IPS-NIHi11 (cell line): ENCODE measurements around the gene YPEL4.

ENCODE experiments used
- DNase-seq: peaks from one replicate; pipeline ENCODE4 v3.0.0; 2012; ENCODE audit warnings: mixed read lengths, low spot score

The YPEL4 gene

DNA sequence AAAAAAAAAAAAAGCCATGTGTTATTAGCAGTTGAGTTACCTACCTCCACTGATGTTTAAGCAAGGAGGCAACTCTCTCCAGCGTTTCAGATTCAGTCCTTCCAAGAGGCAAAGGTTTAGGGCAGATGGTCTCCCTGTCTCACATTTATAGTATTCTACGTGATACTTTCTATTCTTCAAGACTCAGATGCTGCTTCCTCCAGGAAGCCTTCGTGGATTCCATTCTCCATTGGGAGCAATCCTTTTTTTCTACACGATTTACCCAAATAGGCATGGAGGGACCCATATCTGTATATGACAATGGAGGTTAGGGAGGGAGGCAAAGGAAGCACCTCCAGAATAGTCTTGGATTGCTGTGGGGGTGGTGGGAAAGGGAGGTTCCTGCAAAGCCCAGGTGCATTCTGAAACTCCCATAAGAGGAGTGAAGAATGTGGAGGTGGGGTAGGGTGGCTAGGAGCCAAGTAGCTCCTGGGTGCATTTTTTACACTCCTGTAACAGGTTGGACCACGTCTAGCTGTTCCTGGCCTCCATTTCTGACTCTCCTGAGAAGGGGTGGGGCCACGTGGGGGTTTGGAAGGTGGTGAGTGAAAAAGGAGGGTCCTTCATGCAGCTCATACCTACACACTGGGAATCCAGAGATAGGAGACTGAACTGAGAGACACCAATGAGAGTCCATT is 16.2 kb downstream of the YPEL4 start:
- no peak for DNase-seq

DNA sequence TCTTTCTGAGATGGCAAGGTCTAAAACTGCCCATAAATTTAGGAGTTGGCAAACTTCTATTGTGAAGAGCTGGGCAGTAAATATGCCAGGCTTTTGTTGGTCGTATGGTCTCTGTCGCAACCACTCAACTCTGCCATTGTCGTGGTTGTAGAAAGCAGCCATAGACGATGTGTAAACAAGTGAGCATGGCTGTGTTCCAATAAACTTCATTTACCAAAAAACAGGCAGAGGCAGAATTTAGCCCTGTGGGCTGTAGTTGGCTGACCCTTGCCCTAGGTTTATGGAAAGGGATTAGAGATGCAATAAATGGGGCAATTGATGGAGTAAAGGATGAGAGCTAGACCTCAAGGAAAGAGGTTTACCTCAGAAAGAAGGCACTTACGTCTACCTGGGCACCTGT is 17.6 kb downstream of the YPEL4 start:
- no peak for DNase-seq

DNA sequence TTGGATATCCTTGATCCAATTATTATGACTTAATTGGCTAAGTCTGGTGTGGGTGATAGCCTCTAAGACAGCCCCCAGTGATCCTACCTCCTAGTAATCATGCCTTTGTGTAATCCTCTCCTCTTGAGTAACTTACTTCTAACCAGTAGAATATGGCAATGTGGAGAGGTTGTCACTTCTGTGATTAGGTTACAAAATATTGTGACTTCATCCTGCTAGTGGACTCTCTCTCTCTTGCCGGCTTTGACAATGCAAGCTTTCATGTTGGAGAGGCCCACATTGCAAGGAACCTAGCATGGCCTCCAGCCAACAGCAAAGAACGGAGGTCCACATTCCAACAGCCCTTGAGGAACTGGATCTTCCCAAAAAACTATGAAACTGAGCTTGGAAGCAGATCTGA is 19.5 kb downstream of the YPEL4 start:
- DNase-seq = no peak

DNA sequence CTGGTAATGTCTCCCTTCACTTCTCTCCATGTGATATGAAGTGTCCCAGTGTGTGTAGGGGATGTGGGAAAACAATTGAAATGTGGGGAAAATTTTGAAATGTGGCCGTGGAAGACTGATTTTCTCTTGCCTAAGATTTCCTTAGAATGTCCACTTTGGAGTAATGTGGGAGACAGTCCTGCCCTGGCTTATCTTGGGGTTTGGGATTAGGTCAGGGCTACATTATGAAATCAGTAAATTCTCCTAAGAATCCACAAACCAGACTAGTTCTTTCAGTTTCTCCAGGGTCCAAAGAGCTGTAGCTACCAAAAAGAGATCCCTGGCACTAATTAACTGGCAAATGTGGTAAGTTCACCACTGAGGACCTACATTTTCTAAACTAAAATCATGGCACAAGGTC is 22.8 kb downstream of the YPEL4 start:
- DNase-seq = no peak

DNA sequence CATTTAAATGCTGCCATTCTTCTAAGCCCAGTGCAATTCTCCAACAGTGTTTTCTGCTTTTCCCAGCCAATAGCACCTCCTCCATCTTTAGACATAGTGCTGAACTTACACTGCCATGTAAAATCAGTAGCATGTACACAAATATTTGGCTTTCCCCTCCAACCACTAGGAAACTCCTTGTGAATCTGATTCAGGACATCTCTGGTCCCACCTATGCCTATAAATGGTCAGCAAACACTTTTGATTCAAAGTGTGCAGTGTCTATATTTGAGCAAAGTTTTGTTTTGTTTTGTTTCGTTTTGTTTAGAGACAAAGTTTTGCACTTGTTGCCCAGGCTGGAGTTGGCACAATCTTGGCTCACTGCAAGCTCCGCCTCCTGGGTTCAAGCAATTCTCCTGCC is 24.8 kb downstream of the YPEL4 start:
- no peak for DNase-seq

DNA sequence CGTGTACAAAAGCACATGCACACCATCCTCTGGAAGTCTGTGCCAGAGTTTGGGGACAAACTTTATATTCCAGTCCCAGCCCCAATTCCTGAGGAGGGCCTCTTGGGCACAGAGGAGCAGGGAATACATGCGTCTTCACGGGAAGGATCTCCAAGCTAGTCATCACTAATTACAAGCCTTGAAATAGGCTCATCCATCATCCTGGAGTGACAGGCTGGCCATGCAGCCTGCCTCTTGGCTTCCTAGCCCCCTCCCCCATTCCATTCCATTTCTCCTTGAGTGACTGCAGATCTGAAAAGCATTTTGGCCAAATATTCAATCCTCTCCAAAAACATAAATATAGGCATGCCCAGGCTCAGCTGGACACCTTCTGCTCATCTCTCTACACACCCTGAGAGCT is 27.4 kb downstream of the YPEL4 start:
- no peak for DNase-seq

DNA sequence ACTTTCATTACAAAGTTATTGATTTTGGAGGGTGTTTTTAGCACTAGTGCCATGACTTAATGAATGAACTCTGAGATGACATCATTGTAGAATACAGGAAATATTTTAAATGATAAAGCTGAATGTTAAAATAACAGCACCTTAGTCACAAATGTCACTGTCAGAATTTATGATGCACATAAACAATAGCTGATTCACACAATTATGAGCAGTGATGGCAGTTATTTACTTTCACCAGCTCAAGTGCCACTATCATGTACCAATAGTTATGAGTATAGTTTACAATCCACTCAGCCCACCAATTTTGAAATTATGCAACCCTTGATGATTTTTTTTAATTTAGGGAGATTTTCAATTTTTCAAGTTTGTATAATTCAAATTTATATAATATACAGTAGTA is 29.2 kb downstream of the YPEL4 start:
- DNase-seq = no peak

DNA sequence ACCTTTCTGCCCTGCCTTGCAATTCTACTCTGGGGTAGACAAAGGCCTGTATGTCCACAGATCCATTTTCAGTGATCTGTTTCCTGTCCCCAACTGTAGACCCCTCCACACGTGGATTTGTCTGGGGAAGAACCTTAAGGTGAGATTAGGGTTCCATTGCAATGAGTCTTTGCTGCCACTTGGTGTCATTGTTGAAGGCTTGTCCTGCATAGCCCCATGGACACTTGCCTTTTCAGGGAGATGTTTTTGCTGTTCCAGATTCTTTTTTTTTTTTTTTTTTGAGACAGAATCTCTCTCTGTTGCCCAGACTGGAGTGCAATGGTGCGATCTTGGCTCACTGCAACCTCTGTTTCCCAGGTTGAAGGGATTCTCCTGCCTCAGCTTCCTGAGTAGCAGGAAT is 30.4 kb downstream of the YPEL4 start:
- no peak for DNase-seq

DNA sequence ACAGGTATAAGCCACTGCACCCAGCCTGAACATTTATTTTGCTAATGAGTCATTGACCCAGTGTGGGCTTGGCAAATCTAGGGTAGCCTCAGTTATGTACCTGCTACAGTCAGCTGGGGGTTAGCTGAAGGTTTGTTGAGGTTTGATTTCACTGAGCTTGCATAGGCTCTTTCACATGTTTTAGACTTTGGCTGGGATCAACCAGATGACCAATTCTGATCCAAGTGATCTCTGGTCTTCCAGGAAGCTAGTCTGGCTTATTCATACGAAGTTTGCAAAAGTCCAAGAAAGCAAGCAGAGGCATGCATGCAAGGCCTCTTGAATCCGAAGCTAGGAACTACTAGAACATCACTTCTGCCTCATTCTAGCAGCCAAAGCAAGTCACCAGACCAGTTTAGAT is 31.3 kb downstream of the YPEL4 start:
- DNase-seq = no peak

DNA sequence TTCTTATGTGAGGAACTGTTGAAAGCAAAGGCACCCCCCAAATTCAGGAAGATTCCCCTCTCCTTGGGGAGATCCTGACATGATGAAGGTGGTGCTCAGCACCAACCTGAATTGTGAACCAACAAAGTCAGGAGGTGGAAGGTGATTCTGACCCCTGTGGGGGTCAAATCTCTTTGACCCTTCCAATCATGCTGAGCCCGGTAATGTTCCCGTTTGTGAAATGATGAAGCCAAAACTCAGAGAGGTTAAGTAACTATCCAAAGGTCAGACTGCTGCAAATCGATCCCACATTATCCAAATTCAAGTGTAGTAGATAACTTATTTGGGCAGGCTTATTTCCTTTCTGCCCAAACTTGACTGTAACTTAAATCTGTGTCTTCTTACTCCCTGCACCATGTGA is 33.1 kb downstream of the YPEL4 start:
- no peak for DNase-seq

DNA sequence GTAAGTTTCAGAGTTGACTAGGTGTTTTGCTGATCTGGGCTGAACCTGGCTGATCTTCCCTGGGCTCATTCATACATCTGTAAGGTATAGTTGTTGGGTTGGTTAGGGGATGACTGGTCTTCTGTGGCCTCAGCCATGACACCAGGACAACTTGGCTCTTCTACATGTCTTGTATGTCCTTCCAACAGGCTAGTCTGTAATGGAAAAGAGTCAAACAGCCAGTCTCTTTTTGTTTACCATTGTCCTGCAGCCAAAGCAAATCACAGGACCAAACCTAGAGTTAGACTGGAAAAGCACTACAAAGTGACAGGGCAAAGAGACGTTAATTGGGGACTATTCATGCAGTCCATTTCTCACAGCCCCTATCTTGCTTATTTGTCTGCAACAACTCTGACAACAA is 34.4 kb downstream of the YPEL4 start:
- DNase-seq = no peak

DNA sequence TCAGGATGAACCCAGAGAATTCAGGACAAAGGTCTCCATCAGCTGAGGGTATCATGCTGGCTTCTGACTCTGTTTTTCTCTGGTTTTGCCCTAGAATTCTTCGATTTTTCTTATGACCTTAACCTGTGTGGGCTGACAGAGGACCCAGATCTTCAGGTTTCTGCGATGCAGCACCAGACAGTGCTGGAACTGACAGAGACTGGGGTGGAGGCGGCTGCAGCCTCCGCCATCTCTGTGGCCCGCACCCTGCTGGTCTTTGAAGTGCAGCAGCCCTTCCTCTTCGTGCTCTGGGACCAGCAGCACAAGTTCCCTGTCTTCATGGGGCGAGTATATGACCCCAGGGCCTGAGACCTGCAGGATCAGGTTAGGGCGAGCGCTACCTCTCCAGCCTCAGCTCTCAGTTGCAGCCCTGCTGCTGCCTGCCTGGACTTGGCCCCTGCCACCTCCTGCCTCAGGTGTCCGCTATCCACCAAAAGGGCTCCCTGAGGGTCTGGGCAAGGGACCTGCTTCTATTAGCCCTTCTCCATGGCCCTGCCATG is 35.4 kb downstream of the YPEL4 start:
- DNase-seq = no peak

DNA sequence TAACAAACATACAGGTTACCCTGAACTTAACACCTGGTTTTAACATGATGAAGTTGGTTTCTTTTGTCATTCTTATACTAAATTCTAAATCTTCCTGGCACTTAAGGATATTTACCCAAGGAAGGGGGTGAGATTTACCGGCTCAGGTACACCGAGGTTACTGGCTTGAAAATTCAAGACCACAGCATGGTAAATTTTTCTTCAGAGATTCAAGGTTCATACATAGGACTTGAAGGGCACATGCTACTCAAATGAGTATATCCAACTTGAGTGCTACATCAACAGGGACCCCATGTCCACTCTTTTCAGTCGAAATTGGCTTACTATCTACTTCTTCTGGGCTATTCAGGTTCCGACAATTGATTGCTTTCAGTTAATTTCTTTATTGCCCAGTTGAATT is 39.5 kb downstream of the YPEL4 start:
- DNase-seq = no peak

DNA sequence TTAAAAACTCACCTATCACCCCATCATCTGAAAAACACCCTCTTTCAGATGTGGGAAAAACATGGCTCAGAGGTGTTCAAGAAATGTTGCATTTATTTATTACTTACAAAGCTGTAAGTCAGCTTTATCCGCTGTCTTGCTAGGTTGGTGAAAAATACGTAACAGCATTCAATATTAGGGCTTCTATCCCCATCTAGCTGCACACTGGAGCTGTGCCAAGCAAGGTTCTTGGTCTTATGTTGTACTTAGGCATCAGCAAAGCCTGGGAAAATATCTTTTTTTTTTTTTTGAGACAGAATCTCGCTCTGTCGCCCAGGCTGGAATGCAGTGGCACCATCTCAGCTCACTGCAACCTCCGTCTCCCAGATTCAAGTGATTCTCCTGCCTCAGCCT is 44.7 kb downstream of the YPEL4 start:
- no peak for DNase-seq

DNA sequence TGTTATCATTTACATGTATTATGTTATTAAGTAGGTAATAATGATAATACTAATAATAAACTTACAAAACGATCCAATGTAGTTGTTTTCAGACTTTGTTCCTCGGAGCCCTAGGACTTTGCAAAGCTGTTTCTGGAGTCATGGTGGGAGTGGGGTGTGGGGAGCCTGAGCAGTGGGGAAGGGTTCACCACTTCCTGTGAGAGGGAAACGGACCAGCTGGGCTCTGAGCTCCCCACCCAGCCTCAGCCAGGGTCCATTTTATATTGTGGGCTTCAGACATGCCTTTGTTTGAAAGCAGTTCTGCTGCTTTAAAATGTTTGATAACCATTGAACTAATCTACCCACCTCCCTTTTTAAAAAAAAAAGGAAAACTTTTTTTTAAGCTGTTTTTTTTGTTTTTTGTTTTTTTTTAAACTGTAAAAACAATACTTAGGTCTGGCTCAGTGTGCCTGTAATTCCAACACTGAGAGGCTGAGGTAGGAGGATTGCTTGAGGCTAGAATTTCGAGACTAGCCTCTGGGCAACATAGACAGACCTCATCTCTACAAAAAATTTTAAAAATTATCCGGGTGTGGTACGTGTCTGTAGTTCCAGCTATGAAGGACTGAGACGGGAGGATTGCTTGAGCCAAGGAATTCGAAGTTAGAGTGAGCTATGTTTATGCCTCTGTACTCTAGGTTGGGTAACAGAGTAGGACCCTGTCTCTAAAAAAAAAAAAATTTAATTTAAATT is 45.2 kb downstream of the YPEL4 start:
- peak; percentile 40 for DNase-seq

DNA sequence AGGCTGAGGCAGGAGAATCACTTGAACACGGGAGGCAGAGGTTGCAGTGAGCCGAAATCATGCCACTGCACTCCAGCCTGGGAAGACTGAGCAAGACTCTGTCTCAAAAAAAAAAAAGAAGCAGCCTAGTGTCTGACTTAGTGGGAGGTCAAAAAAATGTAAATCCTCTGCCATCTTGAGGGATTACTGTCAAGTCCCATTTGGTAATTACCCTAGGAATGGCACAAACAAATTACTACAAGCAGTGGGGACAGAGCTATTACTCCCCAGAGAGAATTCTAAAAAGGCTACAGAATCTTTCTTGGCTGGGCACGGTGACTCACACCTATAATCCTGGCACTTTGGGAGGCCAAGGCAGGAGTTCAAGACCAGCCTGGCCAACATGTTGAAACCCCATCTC is 48.4 kb downstream of the YPEL4 start:
- DNase-seq = no peak

DNA sequence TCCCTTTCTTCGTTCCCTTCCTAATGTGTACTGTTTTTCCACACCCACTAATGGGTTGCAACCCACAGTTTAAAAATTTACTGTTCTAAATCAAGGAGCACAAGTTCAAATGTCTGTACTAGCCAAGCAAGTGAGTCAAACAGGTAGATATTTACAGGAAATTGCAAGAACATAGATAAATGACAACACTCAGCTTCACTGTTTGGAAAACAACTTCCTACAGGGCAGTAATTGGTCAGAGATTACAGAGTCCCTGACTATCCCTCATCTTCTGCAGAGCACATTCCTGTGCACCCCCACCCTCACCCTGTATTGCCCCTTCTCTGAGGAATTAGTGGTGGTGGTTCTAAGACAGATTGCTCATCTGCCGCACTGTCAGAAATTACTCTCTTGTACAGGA is 50.3 kb downstream of the YPEL4 start:
- DNase-seq = no peak

DNA sequence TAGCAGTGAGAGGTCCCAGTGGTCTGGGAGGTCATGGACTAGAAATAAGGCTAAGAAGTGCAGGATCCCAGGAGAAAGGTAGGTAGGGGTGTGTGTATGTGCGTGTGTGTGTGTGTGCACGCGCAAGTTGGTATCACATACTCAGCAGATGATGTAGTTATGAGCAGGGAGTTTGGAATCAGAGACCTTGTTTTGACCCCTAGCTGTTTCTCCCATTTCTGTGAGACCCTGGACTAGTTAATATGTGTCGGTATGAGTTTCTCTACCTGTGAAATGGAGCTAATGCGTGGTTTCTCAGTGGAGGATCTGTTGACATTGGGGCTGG is 50.9 kb downstream of the YPEL4 start:
- DNase-seq = no peak

DNA sequence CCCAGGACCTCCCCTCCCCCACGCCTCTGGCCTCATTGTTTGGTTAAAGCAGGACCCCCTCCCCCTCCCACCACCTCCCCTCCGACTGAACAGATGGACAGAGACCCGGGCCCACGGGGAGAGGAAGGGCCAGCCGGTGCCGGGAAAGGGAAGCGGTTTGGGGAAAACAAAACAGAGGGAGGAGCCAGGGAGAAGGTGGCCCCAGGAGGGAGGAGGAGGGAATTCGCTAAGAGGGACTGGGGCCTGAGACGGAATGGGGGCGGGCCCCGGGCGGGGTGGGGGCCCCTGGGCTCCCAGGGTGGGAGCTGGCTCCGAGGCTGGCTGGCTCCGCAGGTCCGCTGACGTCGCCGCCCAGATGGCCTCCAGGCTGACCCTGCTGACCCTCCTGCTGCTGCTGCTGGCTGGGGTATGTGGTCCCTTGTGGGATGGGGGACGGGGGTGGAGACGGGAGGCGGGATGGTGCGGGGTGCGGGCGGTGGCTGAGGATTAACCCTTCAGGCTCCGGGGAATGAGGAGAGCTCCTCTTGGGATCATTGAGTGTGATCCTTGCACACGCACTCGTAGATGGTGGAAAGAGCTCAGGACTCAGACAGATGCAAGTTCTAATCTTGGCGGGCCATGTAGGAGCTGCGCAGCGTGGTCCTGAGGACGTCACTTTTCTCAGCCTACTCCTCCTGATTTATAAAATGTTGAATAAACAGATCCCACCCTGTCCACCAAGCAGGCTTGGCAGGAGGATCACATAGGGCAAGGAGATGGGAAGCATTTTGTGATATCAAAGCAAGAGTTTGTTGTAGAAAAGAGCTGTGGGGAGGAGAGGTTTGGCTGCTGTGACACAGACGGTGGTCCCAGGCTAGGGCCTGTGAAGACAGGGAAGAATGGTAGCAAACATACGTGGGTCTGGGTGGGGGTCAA is 51.5 kb downstream of the YPEL4 start:
- DNase-seq = peak; percentile 93

DNA sequence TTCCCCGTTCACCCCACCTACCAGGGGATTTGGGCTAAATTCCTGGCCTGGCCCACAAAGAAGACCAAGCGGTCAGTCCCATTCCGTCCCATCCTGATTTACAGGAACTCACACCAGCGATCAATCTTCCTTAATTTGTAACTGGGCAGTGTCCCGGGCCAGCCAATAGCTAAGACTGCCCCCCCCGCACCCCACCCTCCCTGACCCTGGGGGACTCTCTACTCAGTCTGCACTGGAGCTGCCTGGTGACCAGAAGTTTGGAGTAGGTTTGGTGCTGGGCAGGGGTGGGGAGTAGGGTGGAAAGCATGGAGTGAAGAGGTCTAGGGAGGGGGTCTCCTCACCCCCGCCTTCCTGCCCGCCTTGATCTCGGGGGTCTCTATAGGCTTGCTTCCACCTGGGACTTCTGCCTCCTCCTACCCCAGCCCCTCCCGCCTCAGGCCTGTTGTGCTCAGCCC is 52.2 kb downstream of the YPEL4 start, which contains the start of gene SERPING1:
Gene SERPING1, plus strand, starts transcription at position 225 of the 455 bp plus-strand sequence. CDS start 586 bp downstream, outside the sequence.
- no peak for DNase-seq

DNA sequence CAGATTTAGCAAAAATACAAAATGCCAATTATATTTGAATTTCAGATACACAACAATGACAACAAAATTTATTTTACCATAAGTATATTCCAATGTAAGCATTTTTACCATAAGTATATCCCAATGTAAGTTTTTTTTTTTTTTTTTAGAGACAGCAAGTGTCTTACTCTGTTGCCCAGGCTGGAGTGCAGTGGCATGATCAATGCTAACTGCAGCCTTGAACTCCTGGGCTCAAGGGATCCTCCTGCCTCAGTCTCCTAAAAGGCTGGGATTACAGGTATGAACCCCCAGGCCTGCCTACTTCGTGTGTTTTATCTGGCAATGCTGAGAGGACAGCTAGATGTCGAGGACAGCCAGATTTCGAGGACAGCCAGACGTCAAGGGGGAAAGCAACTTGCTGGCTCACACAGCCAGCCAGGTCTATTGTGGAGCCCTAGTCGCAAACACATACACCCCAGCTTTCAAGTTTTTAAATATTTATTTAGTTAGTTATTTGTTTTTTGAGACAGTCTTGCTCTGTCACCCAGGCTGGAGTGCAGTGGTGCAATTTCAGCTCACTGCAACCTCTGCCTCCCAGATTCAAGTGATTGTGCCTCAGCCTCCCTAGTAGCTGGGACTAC is 53.3 kb downstream of the YPEL4 start:
- DNase-seq = no peak
